Measurements from ENCODE around the gene CST9. TPM values are rescaled to one million over a fixed set of nuclear protein-coding genes. Genes with fewer than 3 reads are reported as not detected.

CST9 gene
- total RNA-seq, 1 experiment from 2014 or later = not detected

DNA sequence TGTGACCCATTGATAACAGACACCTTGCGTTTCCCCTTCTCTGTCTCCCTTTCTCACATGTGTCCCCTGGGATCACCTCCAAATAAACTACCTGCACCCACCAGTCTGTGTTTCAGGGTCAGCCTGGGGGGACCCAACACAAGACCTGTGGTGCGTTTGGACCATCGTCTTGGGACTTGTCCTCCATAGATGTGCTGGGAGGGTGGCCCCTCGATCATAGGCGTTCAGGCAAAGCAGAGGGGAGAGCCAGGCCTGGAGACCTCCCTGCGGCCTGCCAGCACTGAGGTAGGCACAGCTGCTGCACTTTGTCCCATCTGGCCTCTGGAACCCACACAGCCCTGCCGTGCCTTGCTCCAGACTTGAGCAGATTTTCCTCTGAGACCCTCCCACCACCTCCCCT, 18.1 kb downstream of the CST9 start:
- Histone ChIP-seq H3K14ac (ENCODE audit: insufficient read depth, low read length) (no peak overlapping the region), H3K4ac (ENCODE audit: low read depth, low read length) (no peak overlapping the region), H3K9me3 (ENCODE audit: control insufficient read depth, low read depth, low read length) (no peaks in the 10 kb centered on the region), H4K5ac (ENCODE audit: insufficient read length, low read depth, low read length) (no peak overlapping the region), H2AFZ (ENCODE audit: low read length) (no peak overlapping the region), H2BK120ac (ENCODE audit: low read depth, low read length, poor library complexity, severe bottlenecking) (no peak overlapping the region), H3K23me2 (ENCODE audit: insufficient read length, low read depth, low read length, poor library complexity, severe bottlenecking) (no peaks in the 10 kb centered on the region), H2BK5ac (ENCODE audit: insufficient read length, low read length) (no peak overlapping the region), H3K4me2 (ENCODE audit: insufficient read depth, insufficient read length, low read length) (no peak overlapping the region), H3K27me3 (ENCODE audit: insufficient read depth, low read length) (no peaks in the 10 kb centered on the region; the same call in 1 of the 2 replicates), H4K91ac (ENCODE audit: insufficient read length, low read depth, low read length) (no peak overlapping the region), H3K18ac (ENCODE audit: insufficient read length, low read depth, low read length) (no peak overlapping the region), H3K79me2 (ENCODE audit: insufficient read depth, low read length) (no peaks in the 10 kb centered on the region; the same call in 1 of the 2 replicates), H3K23ac (ENCODE audit: insufficient read length, low read depth, low read length) (no peak overlapping the region), H3K56ac (ENCODE audit: insufficient read length, low read depth, low read length) (no peak overlapping the region), H4K8ac (replicated peaks; ENCODE audit: insufficient read length, low read depth, low read length) (no peak overlapping the region), H3K9ac (ENCODE audit: extremely low read depth, insufficient read length, low read length) (no peak overlapping the region), H2AK5ac (ENCODE audit: insufficient read length, low read length) (no peak overlapping the region), H3K79me1 (ENCODE audit: insufficient read depth, low read depth, low read length, poor library complexity, severe bottlenecking) (no peaks in the 10 kb centered on the region), H3K27ac (ENCODE audit: insufficient read length, low read depth, low read length) (no peak overlapping the region), H4K20me1 (ENCODE audit: control insufficient read depth, insufficient read depth, insufficient read length) (no peaks in the 10 kb centered on the region), H2BK15ac (ENCODE audit: low read depth, low read length) (no peak overlapping the region; the same call in 1 of the 2 replicates), H3K4me1 (ENCODE audit: insufficient read depth, low read length) (no peaks in the 10 kb centered on the region), H2BK12ac (ENCODE audit: insufficient read length, low read depth, low read length) (no peak overlapping the region), H3T11ph (ENCODE audit: low read length) (no peak overlapping the region), H2BK20ac (ENCODE audit: low read depth, low read length, poor library complexity, severe bottlenecking) (no peak overlapping the region)
- TF ChIP-seq, protein P1, sequence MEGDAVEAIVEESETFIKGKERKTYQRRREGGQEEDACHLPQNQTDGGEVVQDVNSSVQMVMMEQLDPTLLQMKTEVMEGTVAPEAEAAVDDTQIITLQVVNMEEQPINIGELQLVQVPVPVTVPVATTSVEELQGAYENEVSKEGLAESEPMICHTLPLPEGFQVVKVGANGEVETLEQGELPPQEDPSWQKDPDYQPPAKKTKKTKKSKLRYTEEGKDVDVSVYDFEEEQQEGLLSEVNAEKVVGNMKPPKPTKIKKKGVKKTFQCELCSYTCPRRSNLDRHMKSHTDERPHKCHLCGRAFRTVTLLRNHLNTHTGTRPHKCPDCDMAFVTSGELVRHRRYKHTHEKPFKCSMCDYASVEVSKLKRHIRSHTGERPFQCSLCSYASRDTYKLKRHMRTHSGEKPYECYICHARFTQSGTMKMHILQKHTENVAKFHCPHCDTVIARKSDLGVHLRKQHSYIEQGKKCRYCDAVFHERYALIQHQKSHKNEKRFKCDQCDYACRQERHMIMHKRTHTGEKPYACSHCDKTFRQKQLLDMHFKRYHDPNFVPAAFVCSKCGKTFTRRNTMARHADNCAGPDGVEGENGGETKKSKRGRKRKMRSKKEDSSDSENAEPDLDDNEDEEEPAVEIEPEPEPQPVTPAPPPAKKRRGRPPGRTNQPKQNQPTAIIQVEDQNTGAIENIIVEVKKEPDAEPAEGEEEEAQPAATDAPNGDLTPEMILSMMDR (conservative IDR thresholded peaks at IDR 0.05) = no peak
- Mint-ChIP-seq H3K4me1 (peaks cover 9 to 21% of the 10 kb centered on the region in 2 experiments; a peak in 3 of 4 replicates), H3K27ac (no peak overlapping the region), H3K36me3 (ENCODE audit: insufficient read depth in 1 of 3, low read depth in 3 of 3) (peaks cover 0 to 10% (median 0%) of the 10 kb centered on the region in 3 experiments; a peak in 4 of 7 replicates), H3K4me3 (no peak overlapping the region), H3K27me3 (ENCODE audit: low read depth) (peaks cover 15% of the 10 kb centered on the region; the same call in 1 of the 2 replicates), H3K9me3 (peaks cover 0 to 2% of the 10 kb centered on the region in 2 experiments; a peak in 2 of 5 replicates)
- no CpG with 5 or more reads among the region's 7 CpGs for WGBS (ENCODE audit: extremely low coverage, insufficient read length, low lambda C conversion rate)
- DNase-seq = no peak
